Fibroblast of mammary gland (primary cell): ENCODE results near the gene PADI1.

Source experiments
- DNase-seq: peaks from one replicate; pipeline ENCODE4 v3.0.0-alpha.2; 2010; ENCODE audit warnings: low read depth
- H3K4me3 ChIP-seq: 2 replicates; pipeline ENCODE4 v1.5.1; 2011; ENCODE audit warnings: low read depth, mild to moderate bottlenecking, low read length, moderate library complexity; ENCODE audit not compliant: control insufficient read depth
- TF ChIP-seq, protein P1 (sequence below): conservative IDR thresholded peaks from 2 replicates; pipeline ENCODE4 v1.5.1; 2011; ENCODE audit warnings: low read depth, low read length, inconsistent platforms; ENCODE audit not compliant: control insufficient read depth, insufficient read depth

The PADI1 gene

GRCh38 chr1:17213782-17214148 is 8.8 kb downstream of the PADI1 start:
- TF ChIP-seq, protein P1, sequence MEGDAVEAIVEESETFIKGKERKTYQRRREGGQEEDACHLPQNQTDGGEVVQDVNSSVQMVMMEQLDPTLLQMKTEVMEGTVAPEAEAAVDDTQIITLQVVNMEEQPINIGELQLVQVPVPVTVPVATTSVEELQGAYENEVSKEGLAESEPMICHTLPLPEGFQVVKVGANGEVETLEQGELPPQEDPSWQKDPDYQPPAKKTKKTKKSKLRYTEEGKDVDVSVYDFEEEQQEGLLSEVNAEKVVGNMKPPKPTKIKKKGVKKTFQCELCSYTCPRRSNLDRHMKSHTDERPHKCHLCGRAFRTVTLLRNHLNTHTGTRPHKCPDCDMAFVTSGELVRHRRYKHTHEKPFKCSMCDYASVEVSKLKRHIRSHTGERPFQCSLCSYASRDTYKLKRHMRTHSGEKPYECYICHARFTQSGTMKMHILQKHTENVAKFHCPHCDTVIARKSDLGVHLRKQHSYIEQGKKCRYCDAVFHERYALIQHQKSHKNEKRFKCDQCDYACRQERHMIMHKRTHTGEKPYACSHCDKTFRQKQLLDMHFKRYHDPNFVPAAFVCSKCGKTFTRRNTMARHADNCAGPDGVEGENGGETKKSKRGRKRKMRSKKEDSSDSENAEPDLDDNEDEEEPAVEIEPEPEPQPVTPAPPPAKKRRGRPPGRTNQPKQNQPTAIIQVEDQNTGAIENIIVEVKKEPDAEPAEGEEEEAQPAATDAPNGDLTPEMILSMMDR = no peak
- no peak for DNase-seq
- H3K4me3 ChIP-seq = no peak overlapping the region

DNA sequence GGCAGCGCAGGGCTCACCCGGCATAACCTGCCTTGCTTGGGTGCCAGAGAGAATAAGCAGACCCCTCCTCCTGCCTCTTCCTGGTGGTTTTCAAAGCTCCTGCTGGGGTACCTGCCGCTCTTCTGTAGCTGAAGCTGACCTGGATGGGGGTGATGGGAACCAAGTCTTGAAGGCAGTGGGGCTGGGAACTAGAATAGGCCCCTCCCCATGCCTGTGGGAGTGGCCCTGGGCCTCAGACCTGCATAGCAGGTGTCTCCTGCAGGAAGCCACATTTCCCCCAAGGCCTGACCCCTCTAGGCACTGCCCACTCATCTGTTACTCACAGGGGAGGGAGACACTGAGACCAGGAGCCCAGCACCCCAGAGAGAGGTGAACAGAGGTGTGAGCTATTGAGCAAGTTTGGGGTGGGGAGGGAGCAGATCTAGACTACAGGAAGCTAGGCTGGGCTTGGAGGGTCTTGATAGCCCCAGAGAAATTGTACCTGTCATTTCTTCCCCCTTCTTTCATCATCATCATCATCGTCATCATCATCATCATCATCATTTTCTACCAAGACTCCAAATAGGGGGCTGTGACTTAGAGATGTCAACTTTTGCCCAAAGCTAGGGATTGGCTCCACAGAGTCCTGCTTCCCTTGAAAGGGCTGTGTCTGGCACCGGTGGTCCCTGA is 10.1 kb downstream of the PADI1 start:
- DNase-seq = no peak
- TF ChIP-seq, protein P1 = no peak
- H3K4me3 ChIP-seq = no peak overlapping the region

DNA sequence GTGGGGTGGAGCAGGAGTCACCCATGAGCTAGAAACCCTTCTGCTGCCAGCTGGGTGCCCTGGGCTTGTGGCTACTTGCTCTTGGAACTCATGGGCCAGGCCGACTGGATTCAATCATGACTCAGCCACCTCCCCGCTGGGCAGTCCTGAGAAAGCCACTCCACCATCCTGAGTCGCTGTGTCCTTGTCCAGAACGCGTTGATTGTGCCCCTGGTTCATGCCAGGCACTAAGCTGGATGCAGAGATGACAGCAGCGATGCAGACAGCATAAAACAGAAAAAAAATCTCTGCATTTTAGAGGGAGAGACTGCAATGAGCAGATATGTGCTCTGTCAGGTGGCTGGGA is 10.6 kb downstream of the PADI1 start:
- TF ChIP-seq, protein P1 = no peak
- no peak overlapping the region for H3K4me3 ChIP-seq
- DNase-seq = no peak

DNA sequence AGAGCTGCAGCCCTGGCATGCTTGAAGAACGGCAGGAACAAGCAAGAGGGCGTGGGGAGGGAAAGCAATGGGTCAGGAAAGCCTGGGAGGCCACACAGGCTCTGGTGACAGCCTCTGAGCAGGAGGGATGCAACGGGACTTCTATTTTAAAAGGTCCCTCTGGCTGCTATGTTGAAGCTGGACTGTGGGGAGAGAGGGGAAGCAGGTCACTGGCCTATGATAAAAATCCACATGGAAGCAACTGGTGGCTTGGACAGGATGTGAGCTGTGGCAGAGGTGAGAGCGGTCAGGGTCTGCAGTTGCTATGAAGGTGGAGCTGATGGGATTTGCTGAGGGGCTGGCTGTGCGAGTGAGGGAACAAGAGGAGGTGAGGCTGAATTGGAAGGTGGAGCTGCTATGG is 11.2 kb downstream of the PADI1 start:
- TF ChIP-seq, protein P1 = no peak
- no peak overlapping the region for H3K4me3 ChIP-seq
- no peak for DNase-seq

GRCh38 chr1:17217607-17218006 is 12.7 kb downstream of the PADI1 start:
- no peak overlapping the region for H3K4me3 ChIP-seq
- TF ChIP-seq, protein P1 = no peak
- no peak for DNase-seq

DNA sequence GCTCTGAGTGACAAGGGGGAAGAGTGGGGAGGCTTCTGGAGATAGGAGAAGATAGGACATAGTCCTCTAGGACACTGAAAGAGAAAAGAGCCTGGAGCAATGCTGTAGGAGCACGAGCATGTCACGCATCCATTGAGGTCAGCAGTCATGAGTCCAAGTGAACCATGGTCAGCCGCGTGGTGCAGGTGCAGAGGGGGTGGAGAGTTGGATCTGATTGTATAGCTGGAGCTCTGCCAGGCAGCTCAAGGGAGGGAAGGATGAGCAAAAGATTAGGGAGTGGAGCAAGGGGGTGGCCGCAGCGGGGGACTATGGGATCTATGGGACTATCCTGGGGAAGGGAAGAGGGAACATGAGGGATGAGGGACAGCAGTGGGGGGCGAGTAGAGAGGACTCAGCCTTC is 14.0 kb downstream of the PADI1 start:
- TF ChIP-seq, protein P1 = no peak
- no peak overlapping the region for H3K4me3 ChIP-seq
- DNase-seq = no peak

- no peak for DNase-seq
- no peak overlapping the region for H3K4me3 ChIP-seq
These were observed 15.4 kb downstream of the PADI1 start for GRCh38 chr1:17220287-17220686.

More at GRCh38 chr1:17220287-17220686, 15.4 kb downstream of the PADI1 start:
- TF ChIP-seq, protein P1 = no peak
